GM12864 (cell line): ENCODE results near the gene CGREF1.

ENCODE experiments used
- DNase-seq: peaks from one replicate; pipeline ENCODE4 v3.0.0-alpha.2; 2011; ENCODE audit warnings: low read depth
- H3K4me3 ChIP-seq: 2 replicates; pipeline ENCODE4 v1.5.1; 2011; ENCODE audit warnings: mild to moderate bottlenecking, low read depth, low read length, control low read depth
- CTCF ChIP-seq: IDR thresholded peaks from 2 replicates; pipeline ENCODE4 v1.5.1; 2011; ENCODE audit warnings: low read depth, mild to moderate bottlenecking, moderate library complexity, low read length, control low read depth, inconsistent platforms; ENCODE audit errors: missing control alignments

CGREF1 gene

GRCh38 chr2:27118525-27119329 is at the start of gene CGREF1:
TSS of gene CGREF1 (minus strand) at chr2:27119128. CDS start at chr2:27104366, 14,762 bp downstream.
- no peak for DNase-seq
- TF ChIP-seq CTCF: no peak
- peak within 1 kb of the TSS; percentile 40 for H3K4me3 ChIP-seq

GRCh38 chr2:27164960-27165763 is 46.2 kb upstream of the CGREF1 start:
- H3K4me3 ChIP-seq: no peak overlapping the region
- peak; percentile 49 for DNase-seq
- TF ChIP-seq CTCF: no peak

GRCh38 chr2:27162151-27163121 is 43.5 kb upstream of the CGREF1 start:
- H3K4me3 ChIP-seq: no peak overlapping the region
- no peak for DNase-seq
- TF ChIP-seq CTCF: no peak

- TF ChIP-seq CTCF: no peak
- DNase-seq: no peak
- H3K4me3 ChIP-seq: no peak overlapping the region
These were observed 41.3 kb upstream of the CGREF1 start for GRCh38 chr2:27160191-27160590.

- TF ChIP-seq CTCF: no peak
- DNase-seq: no peak
- H3K4me3 ChIP-seq: no peak overlapping the region
These were observed 40.3 kb upstream of the CGREF1 start for GRCh38 chr2:27159271-27159670.

GRCh38 chr2:27158468-27158867 is 39.5 kb upstream of the CGREF1 start:
- no peak for DNase-seq
- TF ChIP-seq CTCF: no peak
- no peak overlapping the region for H3K4me3 ChIP-seq
